ENCODE results near the gene MIEF2.

DNA sequence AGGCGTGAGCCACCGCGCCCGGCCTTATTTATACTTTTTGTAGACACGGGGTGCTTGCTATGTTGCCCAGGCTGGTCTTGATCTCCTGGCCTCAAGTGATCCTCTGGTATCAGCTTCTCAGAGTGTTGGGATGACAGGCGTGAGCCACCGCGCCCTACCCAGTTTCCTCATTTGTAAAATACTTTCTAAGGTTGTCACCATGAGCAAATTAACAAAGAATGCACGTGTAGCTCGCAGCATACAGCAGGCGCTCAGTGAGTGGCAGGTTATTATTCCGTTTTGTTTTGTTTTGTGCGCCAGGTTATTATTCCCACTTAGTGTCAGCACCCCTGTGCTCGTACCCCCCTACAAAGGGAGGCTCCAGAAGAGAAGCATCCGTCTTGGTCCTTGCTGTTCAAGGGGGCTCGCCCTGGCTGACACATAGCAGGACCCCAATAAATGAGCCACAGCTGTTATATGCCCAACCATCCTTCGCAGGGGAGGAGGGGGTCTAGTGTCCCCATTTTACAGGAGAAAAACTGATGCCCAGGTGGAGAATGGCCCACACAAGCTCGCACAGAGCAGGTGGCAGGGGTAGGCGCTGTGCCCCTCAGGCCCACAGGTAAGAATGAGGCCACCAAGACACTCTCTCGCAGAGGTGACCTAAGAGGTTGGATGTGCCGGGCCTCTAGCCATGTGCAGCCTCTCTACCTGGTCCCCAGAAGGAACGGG, 686 bp upstream of the MIEF2 start:
- TF ChIP-seq, protein P1, sequence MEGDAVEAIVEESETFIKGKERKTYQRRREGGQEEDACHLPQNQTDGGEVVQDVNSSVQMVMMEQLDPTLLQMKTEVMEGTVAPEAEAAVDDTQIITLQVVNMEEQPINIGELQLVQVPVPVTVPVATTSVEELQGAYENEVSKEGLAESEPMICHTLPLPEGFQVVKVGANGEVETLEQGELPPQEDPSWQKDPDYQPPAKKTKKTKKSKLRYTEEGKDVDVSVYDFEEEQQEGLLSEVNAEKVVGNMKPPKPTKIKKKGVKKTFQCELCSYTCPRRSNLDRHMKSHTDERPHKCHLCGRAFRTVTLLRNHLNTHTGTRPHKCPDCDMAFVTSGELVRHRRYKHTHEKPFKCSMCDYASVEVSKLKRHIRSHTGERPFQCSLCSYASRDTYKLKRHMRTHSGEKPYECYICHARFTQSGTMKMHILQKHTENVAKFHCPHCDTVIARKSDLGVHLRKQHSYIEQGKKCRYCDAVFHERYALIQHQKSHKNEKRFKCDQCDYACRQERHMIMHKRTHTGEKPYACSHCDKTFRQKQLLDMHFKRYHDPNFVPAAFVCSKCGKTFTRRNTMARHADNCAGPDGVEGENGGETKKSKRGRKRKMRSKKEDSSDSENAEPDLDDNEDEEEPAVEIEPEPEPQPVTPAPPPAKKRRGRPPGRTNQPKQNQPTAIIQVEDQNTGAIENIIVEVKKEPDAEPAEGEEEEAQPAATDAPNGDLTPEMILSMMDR (IDR thresholded peaks at IDR 0.05) = no peak
- TF ChIP-seq POLR2A (IDR thresholded peaks at IDR 0.05) = no peak

All from right lobe of liver (tissue), 4 donors.